Common myeloid progenitor, CD34-positive (primary cell): ENCODE results near the gene BCAR3.

ENCODE experiments used
- CTCF ChIA-PET: fragments of 350-600 bp; sonication (Branson Sonifier 250); formaldehyde crosslinking; loops from one replicate; lab custom pipeline; 2021; ENCODE audit warnings: antibody characterized with exemption; lab: Charles Lee
- POLR2A ChIA-PET: fragments of 350-600 bp; sonication (Branson Sonifier 250); formaldehyde crosslinking; loops from one replicate; lab custom pipeline; 2021; ENCODE audit warnings: antibody characterized with exemption; lab: Charles Lee
- DNase-seq, 3 donors: peaks; one replicate each; pipeline versions ENCODE4 v3.0.0 to v3.0.0-alpha.2; 2013
- H3K27ac ChIP-seq, 2 experiments: 1 replicate in 1 of 2; 2 replicates in 1 of 2; pipeline ENCODE4 v1.7.0; 2013; ENCODE audit warnings: inconsistent platforms in 2 of 2, low read length in 2 of 2, mild to moderate bottlenecking in 2 of 2, low read depth in 1 of 2, moderate library complexity in 1 of 2; ENCODE audit not compliant: severe bottlenecking in 2 of 2, insufficient read depth in 1 of 2, poor library complexity in 1 of 2
- H3K27me3 ChIP-seq, 5 experiments: replicated peaks in 2 of 5; 1 replicate in 3 of 5; 2 replicates in 2 of 5; pipeline versions ENCODE4 v1.6.1 to v1.7.0; 2013; ENCODE audit warnings: low read length in 4 of 5, mild to moderate bottlenecking in 2 of 5, moderate library complexity in 2 of 5, inconsistent platforms in 1 of 5; ENCODE audit not compliant: insufficient read depth in 5 of 5, control insufficient read depth in 4 of 5
- H3K36me3 ChIP-seq, 4 experiments: 1 replicate in 2 of 4; 2 replicates in 2 of 4; pipeline versions ENCODE4 v1.6.1 to v1.7.0; 2013; ENCODE audit warnings: low read length in 3 of 4, control low read depth in 1 of 4, mild to moderate bottlenecking in 1 of 4; ENCODE audit not compliant: control insufficient read depth in 4 of 4, insufficient read depth in 4 of 4
- H3K4me1 ChIP-seq, 4 experiments: 1 replicate in 3 of 4; 2 replicates in 1 of 4; pipeline versions ENCODE4 v1.6.1 to v1.7.1; 2013; ENCODE audit warnings: low read length in 3 of 4, mild to moderate bottlenecking in 3 of 4, control low read depth in 1 of 4, inconsistent platforms in 1 of 4, moderate library complexity in 1 of 4; ENCODE audit not compliant: control insufficient read depth in 4 of 4, insufficient read depth in 4 of 4; ENCODE audit errors: control extremely low read depth in 1 of 4
- H3K4me3 ChIP-seq, 7 experiments: 1 replicate in 4 of 7; 2 replicates in 3 of 7; pipeline versions ENCODE4 v1.5.1 to v1.7.0; 2013; ENCODE audit warnings: mild to moderate bottlenecking in 7 of 7, low read length in 6 of 7, moderate library complexity in 6 of 7, inconsistent platforms in 2 of 7, low read depth in 2 of 7, control low read depth in 1 of 7; ENCODE audit not compliant: insufficient read depth in 4 of 7, control insufficient read depth in 1 of 7; ENCODE audit errors: extremely low read depth in 1 of 7
- H3K9me3 ChIP-seq, 5 experiments: 1 replicate in 4 of 5; 2 replicates in 1 of 5; pipeline versions ENCODE4 v1.6.1 to v1.7.1; 2013; ENCODE audit warnings: low read length in 4 of 5, mild to moderate bottlenecking in 2 of 5, inconsistent platforms in 1 of 5, low read depth in 1 of 5, moderate library complexity in 1 of 5; ENCODE audit not compliant: control insufficient read depth in 4 of 5, insufficient read depth in 2 of 5; ENCODE audit errors: control extremely low read depth in 1 of 5
- WGBS: methylation state at CpG from one replicate; pipeline ENCODE4 v1.1.5; 2013; ENCODE audit not compliant: insufficient coverage; 5-methylcytosine and 5-hydroxymethylcytosine counted together

BCAR3 gene

DNA sequence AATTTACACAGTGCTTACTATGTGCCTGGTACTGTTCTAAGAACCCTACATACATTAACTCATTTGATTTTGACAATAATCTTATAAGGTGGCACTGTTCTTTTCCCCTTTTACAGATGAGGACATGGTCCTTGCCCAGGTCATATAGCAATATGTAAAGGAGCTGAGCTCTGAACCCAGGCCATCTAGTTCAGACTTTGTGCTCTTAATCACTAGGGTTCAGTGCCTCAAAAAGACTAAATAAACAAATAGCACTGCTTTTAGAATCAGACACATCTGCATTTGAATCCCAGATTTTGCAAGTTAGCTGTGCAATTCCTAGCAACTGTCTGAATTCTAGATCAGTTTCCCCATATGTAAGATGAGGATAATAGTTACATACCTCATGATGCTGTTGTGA lies 8.7 kb upstream of the BCAR3 start:
- no peak for DNase-seq
- H3K4me1 ChIP-seq = peaks cover 3 to 37% (median 29%) of the 10 kb centered on the region in 4 experiments
- H3K36me3 ChIP-seq = no peaks in the 10 kb centered on the region
- no peaks in the 10 kb centered on the region for H3K9me3 ChIP-seq
- no peak overlapping the region for H3K27ac ChIP-seq
- ChIA-PET CTCF (interaction anchor here (1.2 kb wide), 1 partner anchor 22 kb away, joined by 3 read pairs; no protein-coding TSS in a partner anchor), POLR2A (interaction anchor here (0.6 kb wide), 1 partner anchor 19 kb away, joined by 3 read pairs; no protein-coding TSS in a partner anchor)
- H3K4me3 ChIP-seq = no peak overlapping the region
- no peaks in the 10 kb centered on the region for H3K27me3 ChIP-seq

GRCh38 chr1:93689521-93690223 lies 8.0 kb upstream of the BCAR3 start:
- DNase-seq = no peak
- H3K4me1 ChIP-seq = peaks cover 3 to 30% (median 26%) of the 10 kb centered on the region in 4 experiments
- H3K9me3 ChIP-seq = no peaks in the 10 kb centered on the region
- H3K4me3 ChIP-seq = no peak overlapping the region
- ChIA-PET CTCF (interaction anchor here (0.6 to 1.2 kb wide), 3 partner anchors 22 to 130 kb away, joined by 3 read pairs; no protein-coding TSS in a partner anchor), POLR2A (no interaction called here)
- no peaks in the 10 kb centered on the region for H3K27me3 ChIP-seq
- 93% methylated on average over 3 of the region's 5 CpGs for WGBS
- H3K36me3 ChIP-seq = no peaks in the 10 kb centered on the region
- no peak overlapping the region for H3K27ac ChIP-seq

GRCh38 chr1:93687542-93687941 lies 5.9 kb upstream of the BCAR3 start:
- no peak for DNase-seq
- Histone ChIP-seq H3K36me3 (no peaks in the 10 kb centered on the region), H3K27me3 (peaks cover 0 to 5% (median under 1%) of the 10 kb centered on the region in 5 experiments), H3K9me3 (no peaks in the 10 kb centered on the region), H3K4me1 (peaks cover 3 to 17% (median 16%) of the 10 kb centered on the region in 4 experiments), H3K4me3 (no peak overlapping the region), H3K27ac (no peak overlapping the region)
- WGBS = no CpG with 5 or more reads among the region's 2 CpGs
- ChIA-PET CTCF (interaction anchor here (0.6 to 1.6 kb wide), 4 partner anchors 9 to 138 kb away, joined by 3 to 5 read pairs (median 3); no protein-coding TSS in a partner anchor), POLR2A (no interaction called here)

GRCh38 chr1:93686504-93687250 lies 5.0 kb upstream of the BCAR3 start:
- Histone ChIP-seq H3K9me3 (no peaks in the 10 kb centered on the region), H3K4me3 (no peak overlapping the region), H3K4me1 (peaks cover 0 to 14% (median 12%) of the 10 kb centered on the region in 4 experiments), H3K27me3 (peaks cover 0 to 13% (median 7%) of the 10 kb centered on the region in 5 experiments), H3K36me3 (no peaks in the 10 kb centered on the region), H3K27ac (no peak overlapping the region)
- 100% methylated on average over 1 of the region's 3 CpGs for WGBS
- ChIA-PET CTCF (interaction anchor here (0.7 to 1.6 kb wide), 5 partner anchors 10 to 157 kb away, joined by 3 to 5 read pairs (median 3); no protein-coding TSS in a partner anchor), POLR2A (no interaction called here)
- no peak for DNase-seq

DNA sequence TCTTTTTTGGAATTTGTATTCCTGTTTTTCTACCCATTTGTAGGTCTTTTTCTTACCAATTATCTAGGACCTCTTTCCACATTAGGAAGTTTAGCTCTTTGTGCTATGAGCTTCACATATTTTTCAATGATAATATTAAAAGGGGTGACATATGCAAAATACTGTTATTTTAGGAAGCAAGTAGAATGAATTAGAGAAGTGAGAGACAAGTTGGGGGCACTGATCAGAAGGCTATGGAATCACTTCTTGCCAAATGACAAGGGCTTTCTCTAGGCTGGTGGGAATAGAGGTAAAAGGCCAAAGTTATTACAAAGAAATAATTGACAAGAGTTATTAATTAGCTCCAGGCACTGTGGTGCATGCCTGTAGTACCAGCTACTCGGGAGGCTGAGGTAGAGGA lies 4.3 kb upstream of the BCAR3 start:
- no peaks in the 10 kb centered on the region for H3K9me3 ChIP-seq
- no peak overlapping the region for H3K4me3 ChIP-seq
- no peak for DNase-seq
- ChIA-PET POLR2A (no interaction called here), CTCF (interaction anchor here (1.0 to 1.3 kb wide), 3 partner anchors 14 to 158 kb away, joined by 3 read pairs; no protein-coding TSS in a partner anchor)
- H3K4me1 ChIP-seq = peaks cover 0 to 13% (median 12%) of the 10 kb centered on the region in 4 experiments
- WGBS = no CpG with 5 or more reads among the region's 1 CpG
- no peaks in the 10 kb centered on the region for H3K36me3 ChIP-seq
- peaks cover 0 to 16% (median 7%) of the 10 kb centered on the region in 5 experiments for H3K27me3 ChIP-seq
- H3K27ac ChIP-seq = no peak overlapping the region

DNA sequence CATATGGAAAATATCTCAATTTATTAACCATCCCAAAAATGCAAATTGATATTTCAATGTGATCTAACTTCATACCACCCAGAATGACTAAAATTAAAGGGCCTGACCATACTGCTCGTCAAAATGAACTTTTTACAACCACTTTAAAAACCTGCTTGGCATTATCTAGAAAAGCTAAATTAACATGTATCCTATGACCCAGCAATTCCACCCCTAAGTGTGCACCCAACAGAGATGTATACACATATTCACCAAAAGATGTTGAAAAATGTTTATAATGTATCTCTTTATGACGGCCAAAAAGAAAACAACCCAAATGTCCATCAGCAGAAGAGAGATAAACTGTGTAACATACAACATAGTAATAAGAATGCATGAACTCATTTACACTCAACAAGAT lies 1.6 kb upstream of the BCAR3 start:
- H3K27me3 ChIP-seq = peaks cover 3 to 25% (median 11%) of the 10 kb centered on the region in 5 experiments
- 100% methylated on average over 1 of the region's 2 CpGs for WGBS
- peaks cover 0 to 18% (median 16%) of the 10 kb centered on the region in 4 experiments for H3K4me1 ChIP-seq
- no peak overlapping the region for H3K4me3 ChIP-seq
- POLR2A ChIA-PET = no interaction called here
- H3K36me3 ChIP-seq = no peaks in the 10 kb centered on the region
- no peak overlapping the region for H3K27ac ChIP-seq
- CTCF ChIA-PET = interaction anchor here (1.0 to 4.1 kb wide), 6 partner anchors 11 to 130 kb away, joined by 3 to 20 read pairs (median 5); no protein-coding TSS in a partner anchor
- no peak for DNase-seq
- H3K9me3 ChIP-seq = no peaks in the 10 kb centered on the region
